COLO668 (cell line): ENCODE data around the gene ATP1A2.

Experiments used
- DNase-seq: peaks from one replicate; lab custom pipeline; 2025; ENCODE audit not compliant: unreplicated experiment; lab: John Stamatoyannopoulos, UW

ATP1A2 gene

GRCh38 chr1:160115545-160116282, at the start of gene ATP1A2:
Gene ATP1A2, plus strand, starts transcription at chr1:160115759. Its CDS starts 103 bp downstream, at chr1:160115862.
- DNase-seq: no peak

- no peak for DNase-seq
Observed at GRCh38 chr1:160066829-160067745, 48.5 kb upstream of the ATP1A2 start.

- DNase-seq: no peak
Observed at GRCh38 chr1:160068225-160068624, 47.3 kb upstream of the ATP1A2 start.

- DNase-seq: no peak
Observed at GRCh38 chr1:160069460-160070231, 45.9 kb upstream of the ATP1A2 start, which contains the start of gene KCNJ10. Gene KCNJ10, minus strand, starts transcription at chr1:160070160. Its CDS starts 27,628 bp downstream, at chr1:160042532.

- DNase-seq: peak; percentile 26
Observed at GRCh38 chr1:160070243-160071163, 45.1 kb upstream of the ATP1A2 start.

DNA sequence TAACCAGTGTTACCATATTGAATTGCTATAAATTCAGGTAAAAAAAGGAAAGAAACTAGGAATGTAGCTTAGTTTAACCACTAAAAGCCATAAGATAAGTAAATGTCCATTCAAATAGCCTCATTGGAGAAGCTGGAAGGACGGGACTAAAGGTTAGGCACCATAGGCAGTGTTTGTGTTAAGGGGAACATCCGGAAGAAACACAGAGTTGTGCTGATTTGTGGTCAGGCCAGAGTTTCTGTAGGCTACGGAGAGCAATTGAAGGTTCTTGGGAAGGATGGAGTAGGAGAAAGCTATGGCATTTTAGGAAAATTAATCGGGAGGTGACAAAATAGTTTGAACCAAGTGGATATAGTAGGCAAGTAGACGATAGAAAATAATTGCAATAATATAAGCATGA, 44.3 kb upstream of the ATP1A2 start:
- DNase-seq: no peak

DNA sequence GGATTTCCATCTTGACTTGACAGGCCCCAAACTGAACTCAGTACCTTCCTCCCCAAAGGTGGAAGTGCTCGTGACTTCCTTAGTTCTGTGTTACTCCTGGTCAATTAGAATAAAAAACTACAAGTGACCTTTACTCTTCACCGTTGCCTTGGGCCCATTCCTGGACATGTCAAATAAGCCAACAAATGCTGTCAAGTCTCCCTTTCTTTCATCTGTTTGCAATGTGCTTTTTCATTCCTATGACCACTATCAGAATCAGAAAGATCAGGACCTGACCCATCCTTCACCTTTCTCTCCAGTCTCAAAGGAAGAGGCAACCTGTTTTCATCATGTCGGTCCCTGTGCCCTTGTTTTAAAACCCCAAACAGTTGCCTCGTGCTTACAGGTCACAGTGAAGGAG, 40.7 kb upstream of the ATP1A2 start:
- no peak for DNase-seq

DNA sequence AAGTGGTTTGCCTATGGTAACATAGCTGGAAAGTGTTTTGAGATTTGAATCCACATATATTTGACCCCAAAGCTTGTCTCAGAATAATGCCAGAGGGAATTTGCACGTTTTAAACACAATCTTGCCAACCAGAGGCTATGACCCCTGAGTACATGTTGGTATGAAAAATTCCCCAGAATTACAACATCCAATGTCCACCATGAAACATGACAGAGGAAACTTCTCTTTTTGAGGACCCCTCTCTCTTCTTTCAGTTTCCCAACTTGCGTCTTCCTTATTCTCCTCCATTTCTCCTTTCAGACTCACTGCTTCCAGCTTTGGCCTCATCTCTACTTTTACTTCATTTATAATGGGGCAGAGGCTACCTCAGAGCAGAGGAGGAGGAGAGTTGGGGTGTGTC, 39.7 kb upstream of the ATP1A2 start:
- no peak for DNase-seq

GRCh38 chr1:160076295-160076694, 39.3 kb upstream of the ATP1A2 start:
- no peak for DNase-seq

- DNase-seq: no peak
Observed at GRCh38 chr1:160077486-160077885, 38.1 kb upstream of the ATP1A2 start.

DNA sequence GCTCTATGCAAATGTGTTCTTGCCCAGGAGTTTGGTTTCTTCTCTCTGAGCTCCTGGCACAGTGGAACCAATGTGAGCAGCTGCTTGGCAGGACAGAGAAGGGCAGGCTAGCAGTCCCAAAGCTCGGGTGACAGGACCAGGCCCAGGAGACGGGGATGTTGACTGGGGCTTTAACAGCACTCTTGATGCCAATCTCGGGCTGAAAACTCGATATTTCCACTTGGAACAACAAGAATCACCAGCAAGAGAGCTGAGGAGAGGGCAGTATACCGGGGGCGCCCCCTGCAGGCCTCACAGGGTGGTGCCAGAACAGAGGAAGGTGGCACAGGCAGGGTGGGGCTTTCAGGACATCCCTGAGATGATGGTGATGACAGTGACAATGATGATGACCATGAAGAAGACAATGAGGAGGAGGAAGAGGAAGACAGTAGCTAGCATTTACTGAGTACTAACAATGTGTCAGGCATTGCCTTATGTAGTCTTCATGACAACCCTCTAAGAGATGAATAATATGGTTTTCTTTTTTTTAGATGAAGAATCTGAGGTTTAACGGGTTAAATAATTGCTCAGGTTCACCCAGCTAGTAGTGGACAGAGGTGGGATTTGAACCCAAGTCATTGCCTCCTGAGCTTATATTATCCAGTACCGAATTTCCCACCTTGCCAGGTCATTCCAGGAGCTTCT, 36.9 kb upstream of the ATP1A2 start:
- peak; percentile 23 for DNase-seq

- DNase-seq: no peak
Observed at GRCh38 chr1:160079448-160079847, 36.1 kb upstream of the ATP1A2 start.

- DNase-seq: no peak
Observed at GRCh38 chr1:160080381-160081100, 35.0 kb upstream of the ATP1A2 start.

GRCh38 chr1:160081261-160081936, 34.2 kb upstream of the ATP1A2 start, which contains the start of gene KCNJ9:
Gene KCNJ9, plus strand, starts transcription at chr1:160081538. Its CDS starts 2,493 bp downstream, at chr1:160084031.
- DNase-seq: no peak

- DNase-seq: no peak
Observed at GRCh38 chr1:160082487-160082886, 33.1 kb upstream of the ATP1A2 start.

GRCh38 chr1:160082926-160083325, 32.6 kb upstream of the ATP1A2 start:
- DNase-seq: no peak

DNA sequence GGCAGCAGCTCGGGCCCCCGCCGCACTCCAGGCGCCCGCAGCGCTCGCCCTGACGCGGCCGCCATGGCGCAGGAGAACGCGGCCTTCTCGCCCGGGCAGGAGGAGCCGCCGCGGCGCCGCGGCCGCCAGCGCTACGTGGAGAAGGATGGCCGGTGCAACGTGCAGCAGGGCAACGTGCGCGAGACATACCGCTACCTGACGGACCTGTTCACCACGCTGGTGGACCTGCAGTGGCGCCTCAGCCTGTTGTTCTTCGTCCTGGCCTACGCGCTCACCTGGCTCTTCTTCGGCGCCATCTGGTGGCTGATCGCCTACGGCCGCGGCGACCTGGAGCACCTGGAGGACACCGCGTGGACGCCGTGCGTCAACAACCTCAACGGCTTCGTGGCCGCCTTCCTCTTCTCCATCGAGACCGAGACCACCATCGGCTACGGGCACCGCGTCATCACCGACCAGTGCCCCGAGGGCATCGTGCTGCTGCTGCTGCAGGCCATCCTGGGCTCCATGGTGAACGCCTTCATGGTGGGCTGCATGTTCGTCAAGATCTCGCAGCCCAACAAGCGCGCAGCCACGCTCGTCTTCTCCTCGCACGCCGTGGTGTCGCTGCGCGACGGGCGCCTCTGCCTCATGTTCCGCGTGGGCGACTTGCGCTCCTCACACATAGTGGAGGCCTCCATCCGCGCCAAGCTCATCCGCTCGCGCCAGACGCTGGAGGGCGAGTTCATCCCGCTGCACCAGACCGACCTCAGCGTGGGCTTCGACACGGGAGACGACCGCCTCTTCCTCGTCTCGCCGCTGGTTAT, 31.4 kb upstream of the ATP1A2 start:
- peak; percentile 89 for DNase-seq
